GM12891 (cell line): ENCODE results near the gene SLX4IP.

Experiments
- DNase-seq: peaks from one replicate; pipeline ENCODE4 v3.0.0; 2011; ENCODE audit warnings: low spot score; ENCODE audit not compliant: insufficient read length
- FAIRE-seq: peaks from 2 replicates; lab custom pipeline; 2011; peaks lifted over from hg19 to GRCh38; lab: Jason Lieb, UNC
- PAX5 ChIP-seq: IDR thresholded peaks from 2 replicates; pipeline ENCODE4 v1.6.1; 2011; ENCODE audit warnings: low read length, moderate library complexity, mild to moderate bottlenecking; ENCODE audit not compliant: insufficient read depth, severe bottlenecking
- POLR2A ChIP-seq: IDR thresholded peaks from 2 replicates; pipeline ENCODE4 v1.6.1; 2011; ENCODE audit warnings: low read depth, low read length, control low read depth
- POLR2AphosphoS5 ChIP-seq: IDR thresholded peaks from 2 replicates; pipeline ENCODE4 v1.6.1; 2011; ENCODE audit warnings: low read depth, low read length, control low read depth
- POU2F2 ChIP-seq: IDR thresholded peaks from 2 replicates; pipeline ENCODE4 v1.6.1; 2011; ENCODE audit warnings: low read depth, mild to moderate bottlenecking, control low read depth, low read length, moderate library complexity
- SPI1 ChIP-seq: IDR thresholded peaks from 2 replicates; pipeline ENCODE4 v1.6.1; 2011; ENCODE audit warnings: low read depth, low read length, control low read depth
- TAF1 ChIP-seq: IDR thresholded peaks from 2 replicates; pipeline ENCODE4 v1.6.1; 2011; ENCODE audit warnings: low read depth, low read length, control low read depth

Gene SLX4IP

GRCh38 chr20:10662661-10663458, 227.8 kb downstream of the SLX4IP start:
- FAIRE-seq (no peak), DNase-seq (no peak)
- TF ChIP-seq SPI1: no peak

GRCh38 chr20:10663756-10664155, 228.7 kb downstream of the SLX4IP start:
- DNase-seq (no peak), FAIRE-seq (no peak)
- TF ChIP-seq SPI1: no peak
- no peak for TF ChIP-seq POLR2A
- TF ChIP-seq POLR2AphosphoS5: no peak
- no peak for TF ChIP-seq TAF1
- no peak for TF ChIP-seq POU2F2
- no peak for TF ChIP-seq PAX5

- FAIRE-seq (no peak), DNase-seq (no peak)
- TF ChIP-seq POU2F2 (no peak), SPI1 (no peak), POLR2AphosphoS5 (no peak)
Measured at GRCh38 chr20:10665027-10665561, 230.0 kb downstream of the SLX4IP start.

GRCh38 chr20:10665791-10666190, 230.7 kb downstream of the SLX4IP start:
- TF ChIP-seq TAF1 (no peak), PAX5 (no peak), POLR2A (no peak), SPI1 (no peak), POLR2AphosphoS5 (no peak), POU2F2 (no peak)
- FAIRE-seq (no peak), DNase-seq (no peak)

- TF ChIP-seq POU2F2: no peak
- no peak for TF ChIP-seq SPI1
- no peak for TF ChIP-seq TAF1
- TF ChIP-seq POLR2AphosphoS5: no peak
- no peak for TF ChIP-seq PAX5
- TF ChIP-seq POLR2A: no peak
- DNase-seq (no peak), FAIRE-seq (no peak)
Measured at GRCh38 chr20:10666221-10667076, 231.3 kb downstream of the SLX4IP start.

DNA sequence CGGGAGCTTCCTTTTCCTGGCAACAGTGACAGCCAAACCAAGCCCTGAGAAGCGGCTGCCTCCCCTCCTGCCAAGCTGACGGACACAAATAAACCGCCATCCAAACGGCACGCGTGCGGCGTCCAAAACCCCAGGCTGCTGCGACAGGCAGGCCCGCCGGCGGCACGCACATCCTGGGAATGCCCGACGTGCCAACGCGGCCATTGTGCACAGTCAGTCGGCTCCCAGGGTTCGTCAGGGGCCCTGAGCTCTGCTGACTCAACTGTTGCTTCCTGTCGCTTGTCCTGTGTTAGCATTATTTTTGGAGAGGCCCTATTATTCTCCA, 231.9 kb downstream of the SLX4IP start:
- DNase-seq: no peak
- FAIRE-seq: no peak
- TF ChIP-seq POU2F2: no peak
- no peak for TF ChIP-seq POLR2A
- no peak for TF ChIP-seq PAX5
- TF ChIP-seq POLR2AphosphoS5: no peak
- TF ChIP-seq SPI1: no peak
- TF ChIP-seq TAF1: no peak

DNA sequence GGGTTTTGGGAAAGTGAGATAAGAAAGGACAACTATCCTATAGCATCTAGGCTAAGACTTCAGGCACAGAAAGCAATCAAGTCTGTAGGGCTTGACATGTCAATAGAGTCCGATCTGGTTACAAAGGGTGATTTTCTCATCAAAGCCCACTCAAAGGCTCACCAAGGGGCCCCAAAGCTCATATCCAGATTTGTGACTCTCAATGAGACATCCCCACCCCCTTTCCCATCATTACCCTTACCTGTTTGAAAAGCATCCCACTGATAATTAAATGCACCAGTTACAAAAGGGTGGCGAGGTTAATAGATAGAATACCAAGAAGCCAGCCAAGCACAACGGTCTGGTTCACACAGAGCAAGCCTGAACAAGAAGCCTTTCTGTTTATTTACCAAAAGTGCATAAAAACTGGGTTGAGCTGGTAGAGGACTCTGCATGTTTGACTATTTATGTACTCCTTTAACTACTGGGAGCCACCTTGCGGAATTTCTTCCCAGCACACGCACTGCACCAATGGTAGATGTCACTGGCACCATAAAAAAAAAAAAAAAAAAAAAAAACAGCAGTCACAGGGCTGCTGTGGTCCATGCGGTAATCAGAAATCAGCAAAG, 232.6 kb downstream of the SLX4IP start:
- FAIRE-seq: no peak
- TF ChIP-seq POLR2A: no peak
- TF ChIP-seq POU2F2: no peak
- TF ChIP-seq TAF1: no peak
- TF ChIP-seq PAX5: no peak
- TF ChIP-seq SPI1: no peak
- no peak for TF ChIP-seq POLR2AphosphoS5
- no peak for DNase-seq

DNA sequence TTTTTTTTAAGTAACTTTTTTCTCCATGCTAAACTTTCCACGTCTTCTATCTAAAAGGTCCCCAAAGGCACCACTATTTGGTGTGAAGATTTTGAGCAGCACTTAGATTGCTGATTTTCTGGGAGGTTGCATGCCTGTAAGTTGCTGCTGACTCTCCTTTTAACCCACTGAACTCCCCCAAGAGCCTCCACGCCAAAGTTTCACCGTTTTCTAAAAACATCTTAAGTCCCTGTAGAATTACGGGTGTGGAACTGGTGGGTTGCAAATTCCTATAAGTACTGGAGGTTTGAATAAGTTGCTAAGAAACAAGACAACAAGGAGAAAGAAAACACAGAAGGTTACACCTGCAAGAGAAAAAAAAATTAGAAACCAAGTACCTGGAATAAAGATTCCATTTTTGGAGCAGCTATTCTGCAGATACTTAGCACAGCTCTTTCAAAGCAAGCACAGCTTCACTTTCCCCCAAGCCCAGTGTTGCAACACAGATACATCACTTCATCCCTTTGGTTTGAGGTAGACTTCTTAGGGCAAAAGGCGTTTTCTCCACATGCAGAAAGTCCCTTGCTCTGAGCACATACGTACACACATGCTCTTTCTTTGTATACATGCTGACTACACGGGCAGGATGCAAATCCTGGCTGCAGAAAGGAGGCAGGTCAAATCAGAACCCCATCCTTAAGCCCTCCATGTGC, 233.7 kb downstream of the SLX4IP start:
- no peak for TF ChIP-seq POU2F2
- TF ChIP-seq POLR2AphosphoS5: no peak
- no peak for TF ChIP-seq SPI1
- TF ChIP-seq POLR2A: no peak
- no peak for TF ChIP-seq TAF1
- TF ChIP-seq PAX5: no peak
- no peak for FAIRE-seq
- DNase-seq: no peak

DNA sequence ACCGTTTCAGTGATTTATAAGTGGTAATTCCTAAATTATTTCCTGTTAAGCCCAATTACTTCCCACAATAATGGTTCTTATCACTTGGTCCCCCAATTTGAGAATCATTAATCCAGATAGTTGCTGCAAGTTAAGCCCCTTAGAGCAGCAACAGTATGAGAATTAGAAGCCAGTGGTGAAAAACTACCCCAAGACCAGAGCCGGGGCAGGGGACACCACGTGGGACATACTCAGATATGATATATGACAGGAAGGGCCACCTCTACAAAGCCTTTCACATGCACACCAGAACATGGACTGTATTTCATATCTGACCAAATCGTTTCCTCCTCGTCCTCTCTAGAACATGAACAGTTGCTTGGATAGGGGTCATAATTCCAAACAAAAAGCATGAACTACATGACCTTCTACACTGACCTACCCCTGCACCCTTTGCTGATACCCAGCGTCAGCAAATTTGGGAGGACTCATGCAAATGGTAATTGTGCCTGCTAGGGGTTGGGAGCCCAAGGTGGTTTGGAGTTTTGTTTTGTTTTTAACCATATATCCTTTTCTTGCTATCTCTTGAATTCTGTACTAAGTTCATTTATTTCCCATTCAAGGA, 234.8 kb downstream of the SLX4IP start:
- FAIRE-seq: no peak
- TF ChIP-seq TAF1 (no peak), SPI1 (no peak), PAX5 (no peak), POU2F2 (no peak), POLR2A (no peak), POLR2AphosphoS5 (no peak)
- no peak for DNase-seq
